PC-3 (cell line): Measurements from ENCODE around the gene ZNF516. TPM values are rescaled to one million over a fixed set of nuclear protein-coding genes. Genes with fewer than 3 reads are reported as not detected.

Experiments
- ATAC-seq: fragments of 200-7000 bp; cut with Tn5 transposase; 2 replicates; pipeline ENCODE4 v1.9.1; 2020; ENCODE audit warnings: mild to moderate bottlenecking, moderate library complexity
- BruUV-seq: library from RNA; stranded (reverse); fragments of 400-500 nt; replicated peaks from 2 replicates; lab custom pipeline; 2021; lab: Mats Ljungman, UMichigan
- CTCF ChIA-PET: fragments of 300-600 bp; sonication (Branson Sonifier 250); formaldehyde crosslinking; loops from one replicate; lab custom pipeline; 2022; ENCODE audit warnings: antibody characterized with exemption; lab: Charles Lee
- POLR2A ChIA-PET: fragments of 300-600 bp; sonication (Branson Sonifier 250); formaldehyde crosslinking; loops from one replicate; lab custom pipeline; 2022; ENCODE audit warnings: antibody characterized with exemption; ENCODE audit not compliant: unreplicated experiment; lab: Charles Lee
- DNase-seq: peaks from one replicate; pipeline ENCODE4 v3.0.0-alpha.2; 2015
- H2AFZ ChIP-seq: fragments of 300-600 bp; sonication (generic); 2 replicates; pipeline ENCODE4 v1.6.0; 2016; ENCODE audit warnings: antibody characterized with exemption, low read length
- H3F3A ChIP-seq: fragments of 300-600 bp; sonication (generic); one replicate; pipeline ENCODE4 v1.6.0; 2017; ENCODE audit warnings: antibody characterized with exemption, low read length, control low read depth, mild to moderate bottlenecking; ENCODE audit not compliant: unreplicated experiment
- H3K27ac ChIP-seq: fragments of 300-600 bp; sonication (generic); 2 replicates; pipeline ENCODE4 v1.5.1; 2016; ENCODE audit warnings: mild to moderate bottlenecking, low read length
- H3K27me3 ChIP-seq: fragments of 300-600 bp; sonication (generic); 2 replicates; pipeline ENCODE4 v1.6.1; 2016; ENCODE audit warnings: low read length, mixed read lengths
- H3K36me3 ChIP-seq: fragments of 300-600 bp; sonication (generic); 2 replicates; pipeline ENCODE4 v1.6.1; 2016; ENCODE audit warnings: low read depth, mixed run types, low read length, mixed read lengths
- H3K4me1 ChIP-seq: fragments of 300-600 bp; sonication (generic); 2 replicates; pipeline ENCODE4 v1.5.1; 2016; ENCODE audit warnings: low read length; ENCODE audit not compliant: insufficient read depth
- H3K4me2 ChIP-seq: fragments of 300-600 bp; sonication (generic); 2 replicates; pipeline ENCODE4 v1.6.0; 2016; ENCODE audit warnings: low read length
- H3K4me3 ChIP-seq: fragments of 300-600 bp; sonication (generic); 2 replicates; pipeline ENCODE4 v1.5.1; 2016; ENCODE audit warnings: mild to moderate bottlenecking, low read length, mixed read lengths
- H3K79me2 ChIP-seq: fragments of 300-600 bp; sonication (generic); 2 replicates; pipeline ENCODE4 v1.6.1; 2017; ENCODE audit warnings: low read length, mixed read lengths
- H3K9ac ChIP-seq: fragments of 300-600 bp; sonication (generic); 2 replicates; pipeline ENCODE4 v1.6.0; 2016; ENCODE audit warnings: mild to moderate bottlenecking, low read length
- H3K9me2 ChIP-seq: fragments of 300-600 bp; sonication (generic); replicated peaks from 2 replicates; pipeline ENCODE4 v1.6.1; 2016; ENCODE audit warnings: mixed run types, low read length, mixed read lengths
- H3K9me3 ChIP-seq: fragments of 300-600 bp; sonication (generic); 2 replicates; pipeline ENCODE4 v1.6.1; 2016; ENCODE audit warnings: low read length, mixed read lengths
- H4K20me1 ChIP-seq: fragments of 300-600 bp; sonication (generic); 2 replicates; pipeline ENCODE4 v1.6.1; 2016; ENCODE audit warnings: low read length, mixed read lengths
- EZH2 ChIP-seq: fragments of 300-600 bp; sonication (generic); IDR thresholded peaks from one replicate; pipeline ENCODE4 v1.6.1; 2017; ENCODE audit warnings: antibody characterized with exemption, mild to moderate bottlenecking, low read length; ENCODE audit not compliant: unreplicated experiment
- EZH2phosphoT487 ChIP-seq: fragments of 300-600 bp; sonication (generic); IDR thresholded peaks from 2 replicates; pipeline ENCODE4 v1.6.1; 2018; ENCODE audit warnings: mild to moderate bottlenecking, antibody characterized with exemption, low read length, borderline replicate concordance
- intact Hi-C: fragments of 100-400 bp; cut with micrococcal nuclease; formaldehyde crosslinking; loops from 2 replicates; pipeline ENCODE4 v1.9.0; 2023
- total RNA-seq: library from RNA; depleted of rRNA; stranded (reverse); fragments of >200 nt; gene quantifications from 2 replicates; pipeline ENCODE4 v1.2.3, GENCODE V29; 2014
- TF ChIP-seq, protein P1 (sequence below): fragments of 300-600 bp; sonication (generic); conservative IDR thresholded peaks from 2 replicates; pipeline ENCODE4 v1.5.1; 2017; ENCODE audit warnings: antibody characterized with exemption, low read depth, mild to moderate bottlenecking, low read length

Gene ZNF516
- total RNA-seq, 1 experiment from 2014 or later, result 4.0 TPM

DNA sequence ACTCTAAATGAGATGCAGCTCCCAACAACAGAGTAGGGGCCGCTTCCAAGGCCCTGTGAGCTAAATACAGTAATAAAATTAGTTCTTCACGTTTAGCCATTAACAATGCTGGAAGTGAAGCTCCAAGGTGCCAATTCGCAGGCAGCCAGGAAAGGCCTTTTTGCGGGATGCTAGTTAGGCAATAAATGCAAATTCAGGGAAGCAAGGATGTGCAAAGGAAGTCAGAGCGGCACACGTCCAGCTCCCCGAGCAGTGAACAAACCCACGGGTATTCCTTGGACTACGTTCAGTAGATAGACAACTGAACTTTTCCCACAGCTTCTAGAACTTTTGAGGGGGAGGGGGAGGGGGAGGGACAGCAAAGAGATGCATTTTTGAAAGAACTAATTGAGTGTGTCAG is 6.9 kb downstream of the ZNF516 start:
- ATAC-seq, result no peak
- Histone ChIP-seq H3K27ac (no peak overlapping the region), H4K20me1 (no peaks in the 10 kb centered on the region), H3K9me2 (no peaks in the 10 kb centered on the region), H3K79me2 (no peaks in the 10 kb centered on the region), H3K36me3 (no peaks in the 10 kb centered on the region), H3K9ac (no peak overlapping the region), H3K4me3 (no peak overlapping the region), H3K9me3 (no peaks in the 10 kb centered on the region), H3F3A (no peaks in the 10 kb centered on the region), H3K4me1 (no peaks in the 10 kb centered on the region), H2AFZ (no peak overlapping the region), H3K4me2 (no peak overlapping the region), H3K27me3 (peaks cover 86% of the 10 kb centered on the region)
- ChIA-PET CTCF (no interaction called here), POLR2A (no interaction called here)
- DNase-seq, result no peak
- no TSS peak for BruUV-seq
- intact Hi-C loops, result no loop called here
- TF ChIP-seq EZH2 (no peak), EZH2phosphoT487 (no peak)
- TF ChIP-seq, protein P1, sequence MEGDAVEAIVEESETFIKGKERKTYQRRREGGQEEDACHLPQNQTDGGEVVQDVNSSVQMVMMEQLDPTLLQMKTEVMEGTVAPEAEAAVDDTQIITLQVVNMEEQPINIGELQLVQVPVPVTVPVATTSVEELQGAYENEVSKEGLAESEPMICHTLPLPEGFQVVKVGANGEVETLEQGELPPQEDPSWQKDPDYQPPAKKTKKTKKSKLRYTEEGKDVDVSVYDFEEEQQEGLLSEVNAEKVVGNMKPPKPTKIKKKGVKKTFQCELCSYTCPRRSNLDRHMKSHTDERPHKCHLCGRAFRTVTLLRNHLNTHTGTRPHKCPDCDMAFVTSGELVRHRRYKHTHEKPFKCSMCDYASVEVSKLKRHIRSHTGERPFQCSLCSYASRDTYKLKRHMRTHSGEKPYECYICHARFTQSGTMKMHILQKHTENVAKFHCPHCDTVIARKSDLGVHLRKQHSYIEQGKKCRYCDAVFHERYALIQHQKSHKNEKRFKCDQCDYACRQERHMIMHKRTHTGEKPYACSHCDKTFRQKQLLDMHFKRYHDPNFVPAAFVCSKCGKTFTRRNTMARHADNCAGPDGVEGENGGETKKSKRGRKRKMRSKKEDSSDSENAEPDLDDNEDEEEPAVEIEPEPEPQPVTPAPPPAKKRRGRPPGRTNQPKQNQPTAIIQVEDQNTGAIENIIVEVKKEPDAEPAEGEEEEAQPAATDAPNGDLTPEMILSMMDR, result no peak

DNA sequence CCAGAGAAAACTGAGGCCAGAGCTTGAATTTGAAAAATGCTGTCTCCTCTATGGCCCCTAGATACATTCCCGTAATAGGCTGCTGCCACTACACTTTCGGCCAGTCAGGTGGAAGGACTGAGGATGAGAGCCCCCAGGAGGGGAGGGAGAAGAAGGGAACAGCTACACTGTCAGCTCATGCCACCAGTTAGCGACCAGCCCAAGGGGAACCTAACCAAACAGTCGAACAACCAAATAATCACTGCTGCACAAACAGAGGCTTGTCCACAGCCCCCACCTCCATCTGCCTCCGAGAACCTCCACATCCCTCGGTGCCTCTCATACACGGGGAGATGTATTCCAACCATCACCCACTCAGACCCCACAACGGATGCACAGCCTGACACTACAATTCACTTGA is 7.3 kb downstream of the ZNF516 start:
- Histone ChIP-seq H3K4me1 (no peaks in the 10 kb centered on the region), H3K79me2 (no peaks in the 10 kb centered on the region), H3K36me3 (no peaks in the 10 kb centered on the region), H2AFZ (no peak overlapping the region), H3K4me2 (no peak overlapping the region), H3K9me2 (no peaks in the 10 kb centered on the region), H3K4me3 (no peak overlapping the region), H3K9me3 (no peaks in the 10 kb centered on the region), H3F3A (no peaks in the 10 kb centered on the region), H3K9ac (no peak overlapping the region), H4K20me1 (no peaks in the 10 kb centered on the region), H3K27ac (no peak overlapping the region), H3K27me3 (peaks cover 90% of the 10 kb centered on the region)
- no TSS peak for BruUV-seq
- intact Hi-C loops, result no loop called here
- ATAC-seq (no peak), DNase-seq (no peak)
- ChIA-PET POLR2A (no interaction called here), CTCF (no interaction called here)
- TF ChIP-seq, protein P1, result no peak
- no peak for TF ChIP-seq EZH2phosphoT487
- TF ChIP-seq EZH2, result no peak

DNA sequence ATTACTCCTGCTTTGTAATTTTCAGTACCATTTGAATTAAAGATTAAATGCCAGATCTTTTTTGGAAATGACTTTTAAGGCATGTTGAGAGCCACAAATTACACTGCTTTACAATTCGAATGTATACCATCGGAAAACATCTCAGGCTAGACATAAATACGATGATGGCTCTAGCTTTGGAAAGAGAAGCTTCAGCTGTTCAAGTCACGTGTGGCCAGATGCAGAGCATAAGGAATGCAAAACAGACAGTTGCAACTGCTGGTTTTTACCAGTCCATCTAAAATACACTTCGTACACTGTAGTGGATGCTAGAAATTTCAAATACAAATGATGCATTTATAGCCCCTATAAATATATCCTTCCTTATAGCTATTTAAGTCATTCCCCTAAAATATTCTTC is 8.0 kb downstream of the ZNF516 start:
- no peaks in the 10 kb centered on the region for H3F3A ChIP-seq
- H3K9me2 ChIP-seq, result no peaks in the 10 kb centered on the region
- H3K79me2 ChIP-seq, result no peaks in the 10 kb centered on the region
- no peak overlapping the region for H3K27ac ChIP-seq
- peaks cover 90% of the 10 kb centered on the region for H3K27me3 ChIP-seq
- no peaks in the 10 kb centered on the region for H3K4me1 ChIP-seq
- intact Hi-C loops, result no loop called here
- no peak overlapping the region for H3K4me2 ChIP-seq
- H4K20me1 ChIP-seq, result no peaks in the 10 kb centered on the region
- H3K9ac ChIP-seq, result no peak overlapping the region
- H2AFZ ChIP-seq, result no peak overlapping the region
- H3K4me3 ChIP-seq, result no peak overlapping the region
- TF ChIP-seq EZH2, result no peak
- ChIA-PET POLR2A (interaction anchor here (0.7 kb wide), 1 partner anchor 135 kb away, joined by 6 read pairs; no protein-coding TSS in a partner anchor), CTCF (no interaction called here)
- no TSS peak for BruUV-seq
- no peaks in the 10 kb centered on the region for H3K9me3 ChIP-seq
- DNase-seq (no peak), ATAC-seq (no peak)
- H3K36me3 ChIP-seq, result no peaks in the 10 kb centered on the region
